IMR-90 (cell line): ENCODE data around the gene PRKN. TPM values are rescaled to one million over a fixed set of nuclear protein-coding genes. Genes with fewer than 3 reads are reported as not detected.

Source experiments
- ATAC-seq: fragments of 200-7000 bp; cut with Tn5 transposase; 2 replicates; pipeline ENCODE4 v1.9.1; 2020; ENCODE audit warnings: low read depth, mild to moderate bottlenecking, moderate library complexity
- BruUV-seq: library from RNA; stranded (reverse); fragments of 400-500 nt; replicated peaks from 2 replicates; lab custom pipeline; 2021; lab: Mats Ljungman, UMichigan
- CTCF ChIA-PET: fragments of 300-600 bp; formaldehyde crosslinking; extraction: SDS; loops from one replicate; lab custom pipeline; 2021; ENCODE audit warnings: antibody characterized with exemption; lab: Yijun Ruan, JAX
- POLR2A ChIA-PET: fragments of 300-600 bp; sonication (Branson Sonifier 250); formaldehyde crosslinking; loops from one replicate; lab custom pipeline; 2022; ENCODE audit warnings: antibody characterized with exemption; ENCODE audit not compliant: unreplicated experiment; lab: Charles Lee
- DNase-seq: peaks from one replicate; pipeline ENCODE4 v3.0.0; 2013
- H2AFZ ChIP-seq: replicated peaks from 2 replicates; pipeline ENCODE3; 2013; ENCODE audit warnings: low read length, mild to moderate bottlenecking; ENCODE audit not compliant: poor library complexity
- H2AK5ac ChIP-seq: 2 replicates; pipeline ENCODE4 v1.6.1; 2013; ENCODE audit warnings: low read depth, low read length, inconsistent platforms
- H2AK9ac ChIP-seq: replicated peaks from 2 replicates; pipeline ENCODE3; 2013; ENCODE audit warnings: mild to moderate bottlenecking, low read depth, low read length, moderate library complexity; ENCODE audit not compliant: poor library complexity
- H2BK120ac ChIP-seq: 2 replicates; pipeline ENCODE4 v1.6.1; 2013; ENCODE audit warnings: low read depth, low read length, inconsistent platforms
- H2BK15ac ChIP-seq: 3 replicates; pipeline ENCODE4 v1.6.1; 2013; ENCODE audit warnings: low read depth, low read length, inconsistent platforms
- H2BK20ac ChIP-seq: 2 replicates; pipeline ENCODE4 v1.6.1; 2013; ENCODE audit warnings: low read depth, mild to moderate bottlenecking, inconsistent platforms, low read length, moderate library complexity
- H2BK5ac ChIP-seq: 2 replicates; pipeline ENCODE4 v1.6.1; 2013; ENCODE audit warnings: mild to moderate bottlenecking, low read depth, low read length, inconsistent platforms; ENCODE audit not compliant: poor library complexity, severe bottlenecking
- H3K14ac ChIP-seq: replicated peaks from 2 replicates; pipeline ENCODE4 v1.6.1; 2013; ENCODE audit warnings: low read depth, low read length, inconsistent platforms
- H3K18ac ChIP-seq: 2 replicates; pipeline ENCODE4 v1.6.1; 2013; ENCODE audit warnings: low read depth, low read length, control low read depth
- H3K23ac ChIP-seq: 2 replicates; pipeline ENCODE4 v1.6.1; 2013; ENCODE audit warnings: low read depth, low read length, inconsistent platforms
- H3K27ac ChIP-seq: 2 replicates; pipeline ENCODE4 v1.5.1; 2013; ENCODE audit warnings: mild to moderate bottlenecking, control low read depth, low read length; ENCODE audit not compliant: insufficient read depth
- H3K27me3 ChIP-seq: 2 replicates; pipeline ENCODE4 v1.6.1; 2013; ENCODE audit warnings: low read length; ENCODE audit not compliant: control insufficient read depth, insufficient read depth
- H3K36me3 ChIP-seq: 2 replicates; pipeline ENCODE4 v1.6.1; 2013; ENCODE audit warnings: low read length, mixed read lengths; ENCODE audit not compliant: control insufficient read depth, insufficient read depth
- H3K4ac ChIP-seq: 2 replicates; pipeline ENCODE4 v1.6.1; 2013; ENCODE audit warnings: low read depth, low read length, inconsistent platforms
- H3K4me1 ChIP-seq: 2 replicates; pipeline ENCODE4 v1.6.1; 2013; ENCODE audit warnings: low read length, mixed read lengths; ENCODE audit not compliant: control insufficient read depth, insufficient read depth
- H3K4me2 ChIP-seq: 2 replicates; pipeline ENCODE4 v1.6.1; 2013; ENCODE audit warnings: low read depth, mild to moderate bottlenecking, control low read depth, low read length, moderate library complexity
- H3K4me3 ChIP-seq: 2 replicates; pipeline ENCODE4 v1.5.1; 2013; ENCODE audit warnings: low read depth, mild to moderate bottlenecking, control low read depth, low read length, moderate library complexity; ENCODE audit not compliant: insufficient read depth
- H3K56ac ChIP-seq: 2 replicates; pipeline ENCODE4 v1.6.1; 2013; ENCODE audit warnings: low read length, inconsistent platforms; ENCODE audit not compliant: insufficient read depth; ENCODE audit errors: extremely low read depth
- H3K79me1 ChIP-seq, 2 experiments: 2 replicates each; pipeline ENCODE4 v1.6.1; 2013; ENCODE audit warnings: low read length in 2 of 2, inconsistent platforms in 1 of 2, low read depth in 1 of 2
- H3K9ac ChIP-seq: 2 replicates; pipeline ENCODE4 v1.6.1; 2013; ENCODE audit warnings: low read depth, low read length, control low read depth
- H3K9me1 ChIP-seq: 2 replicates; pipeline ENCODE4 v1.6.1; 2013; ENCODE audit warnings: low read length, inconsistent platforms; ENCODE audit not compliant: insufficient read depth
- H3K9me3 ChIP-seq: 2 replicates; pipeline ENCODE4 v1.6.1; 2013; ENCODE audit warnings: low read length; ENCODE audit not compliant: control insufficient read depth, insufficient read depth
- H4K20me1 ChIP-seq: 2 replicates; pipeline ENCODE4 v1.6.1; 2013; ENCODE audit warnings: low read length, inconsistent platforms; ENCODE audit not compliant: insufficient read depth
- H4K5ac ChIP-seq: 2 replicates; pipeline ENCODE4 v1.6.1; 2013; ENCODE audit warnings: mild to moderate bottlenecking, low read depth, low read length, control low read depth
- H4K8ac ChIP-seq, 2 experiments: 2 replicates each; pipeline ENCODE4 v1.6.1; 2013; ENCODE audit warnings: low read depth in 2 of 2, low read length in 2 of 2, control low read depth in 1 of 2, inconsistent platforms in 1 of 2
- H4K91ac ChIP-seq: 2 replicates; pipeline ENCODE4 v1.6.1; 2013; ENCODE audit warnings: low read depth, low read length, inconsistent platforms; ENCODE audit not compliant: insufficient read depth
- BHLHE40 ChIP-seq: fragments of 150-350 bp; IDR thresholded peaks from 2 replicates; pipeline ENCODE4 v1.6.1; 2016; ENCODE audit warnings: mild to moderate bottlenecking, low read depth, low read length
- CEBPB ChIP-seq: IDR thresholded peaks from 2 replicates; pipeline ENCODE4 v1.6.1; 2012; ENCODE audit warnings: low read depth, low read length, improper control_type of control experiment
- CHD1 ChIP-seq: IDR thresholded peaks from 2 replicates; pipeline ENCODE4 v1.6.1; 2012; ENCODE audit warnings: low read depth, low read length, improper control_type of control experiment
- CTCF ChIP-seq: conservative IDR thresholded peaks from 2 replicates; pipeline ENCODE4 v1.5.1; 2012; ENCODE audit warnings: mild to moderate bottlenecking, low read depth, low read length, improper control_type of control experiment
- FOS ChIP-seq: fragments of 150-350 bp; IDR thresholded peaks from 2 replicates; pipeline ENCODE4 v1.6.1; 2016; ENCODE audit warnings: low read depth, low read length
- MAFK ChIP-seq: IDR thresholded peaks from 2 replicates; pipeline ENCODE4 v1.6.1; 2012; ENCODE audit warnings: low read depth, low read length, improper control_type of control experiment
- MAZ ChIP-seq: IDR thresholded peaks from 2 replicates; pipeline ENCODE4 v1.6.1; 2012; ENCODE audit warnings: low read depth, mild to moderate bottlenecking, low read length, improper control_type of control experiment, moderate library complexity, borderline replicate concordance
- MXI1 ChIP-seq: IDR thresholded peaks from 2 replicates; pipeline ENCODE4 v1.6.1; 2012; ENCODE audit warnings: low read depth, mild to moderate bottlenecking, low read length, moderate library complexity, borderline replicate concordance
- NFE2L2 ChIP-seq: fragments of 150-350 bp; IDR thresholded peaks from 2 replicates; pipeline ENCODE4 v1.6.1; 2016; ENCODE audit warnings: low read depth, mild to moderate bottlenecking, low read length
- POLR2A ChIP-seq: IDR thresholded peaks from 2 replicates; pipeline ENCODE4 v1.6.1; 2012; ENCODE audit warnings: mild to moderate bottlenecking, low read depth, low read length
- RAD21 ChIP-seq: IDR thresholded peaks from 2 replicates; pipeline ENCODE4 v1.6.1; 2012; ENCODE audit warnings: low read length, improper control_type of control experiment
- RCOR1 ChIP-seq: IDR thresholded peaks from 2 replicates; pipeline ENCODE4 v1.6.1; 2012; ENCODE audit warnings: mild to moderate bottlenecking, low read length, improper control_type of control experiment; ENCODE audit not compliant: insufficient replicate concordance
- RFX5 ChIP-seq: IDR thresholded peaks from 2 replicates; pipeline ENCODE4 v1.8.0; 2012; ENCODE audit warnings: low read depth, mild to moderate bottlenecking, low read length, moderate library complexity
- SMC3 ChIP-seq: fragments of 150-350 bp; IDR thresholded peaks from 2 replicates; pipeline ENCODE4 v1.6.1; 2016; ENCODE audit warnings: low read depth, mild to moderate bottlenecking, antibody characterized with exemption, low read length, moderate library complexity
- WGBS, 2 experiments: methylation state at CpG; one replicate each; pipeline versions ENCODE4 v1.1.5 to v1.1.7; 2013; ENCODE audit warnings: missing lambda C conversion rate in 2 of 2; ENCODE audit not compliant: insufficient read length in 1 of 2; ENCODE audit errors: extremely low coverage in 2 of 2; 5-methylcytosine and 5-hydroxymethylcytosine counted together
- dilution Hi-C: fragments of 300-500 bp; cut with HindIII; formaldehyde crosslinking; loops from one replicate; pipeline ENCODE4 v1.14.3; 2018; ENCODE audit warnings: low sequenced_read_pairs; ENCODE audit not compliant: unreplicated experiment
- in situ Hi-C: fragments of 300-500 bp; cut with MboI; formaldehyde crosslinking; loops from 3 replicates; pipeline ENCODE4 v1.14.3; 2019; ENCODE audit warnings: low sequenced_read_pairs, inconsistent platforms, mixed read lengths
- intact Hi-C: fragments of 100-400 bp; cut with micrococcal nuclease; formaldehyde crosslinking; loops from 2 replicates; pipeline ENCODE4 v1.10.0; 2022
- polyA plus RNA-seq, 3 experiments: library from polyadenylated mRNA; depleted of rRNA; stranded (reverse); fragments of >200 nt; gene quantifications; 2 replicates each; pipeline ENCODE4 v1.2.3, GENCODE V29; 2012; ENCODE audit warnings: low replicate concordance in 1 of 3
- total RNA-seq: library from RNA; depleted of rRNA; stranded (reverse); fragments of >200 nt; gene quantifications from 2 replicates; pipeline ENCODE4 v1.2.3, GENCODE V29; 2012
- TF ChIP-seq, protein P1 (sequence below): fragments of 150-350 bp; IDR thresholded peaks from 2 replicates; pipeline ENCODE4 v1.6.1; 2016; ENCODE audit warnings: low read depth, mild to moderate bottlenecking, low read length, moderate library complexity, borderline replicate concordance
- TF ChIP-seq, protein P2 (sequence below): fragments of 150-350 bp; IDR thresholded peaks from 2 replicates; pipeline ENCODE4 v1.6.1; 2017; ENCODE audit warnings: mild to moderate bottlenecking, antibody characterized with exemption, low read length, low read depth

PRKN gene
- total and polyA plus RNA-seq, 2 of the 4 experiments (the other 2 are of a cell fraction) = 0.15 to 0.18 TPM

- POLR2A ChIA-PET = no interaction called here
- Histone ChIP-seq H3K4me2 (no peak overlapping the region), H2AK5ac (no peak overlapping the region), H4K91ac (no peak overlapping the region), H3K4ac (no peak overlapping the region), H3K27ac (no peak overlapping the region), H4K20me1 (no peaks in the 10 kb centered on the region), H3K9me1 (no peaks in the 10 kb centered on the region), H3K36me3 (no peaks in the 10 kb centered on the region), H4K5ac (no peak overlapping the region), H2AFZ (no peak overlapping the region), H3K14ac (no peak overlapping the region), H3K4me1 (no peaks in the 10 kb centered on the region), H2BK15ac (no peak overlapping the region), H3K56ac (no peak overlapping the region), H4K8ac (no peak overlapping the region), H3K9me3 (peaks cover 5% of the 10 kb centered on the region), H3K27me3 (no peaks in the 10 kb centered on the region), H3K18ac (no peak overlapping the region), H2AK9ac (no peak overlapping the region), H2BK5ac (no peak overlapping the region), H2BK20ac (no peak overlapping the region), H2BK120ac (no peak overlapping the region), H3K23ac (no peak overlapping the region), H3K79me1 (no peaks in the 10 kb centered on the region), H3K9ac (no peak overlapping the region), H3K4me3 (no peak overlapping the region)
- TF ChIP-seq MXI1 (no peak), FOS (no peak), BHLHE40 (no peak), RFX5 (no peak), CEBPB (no peak), RAD21 (no peak), POLR2A (no peak), CHD1 (no peak), CTCF (no peak), SMC3 (no peak), RCOR1 (no peak), NFE2L2 (no peak), MAFK (no peak), MAZ (no peak)
- TF ChIP-seq, protein P1, sequence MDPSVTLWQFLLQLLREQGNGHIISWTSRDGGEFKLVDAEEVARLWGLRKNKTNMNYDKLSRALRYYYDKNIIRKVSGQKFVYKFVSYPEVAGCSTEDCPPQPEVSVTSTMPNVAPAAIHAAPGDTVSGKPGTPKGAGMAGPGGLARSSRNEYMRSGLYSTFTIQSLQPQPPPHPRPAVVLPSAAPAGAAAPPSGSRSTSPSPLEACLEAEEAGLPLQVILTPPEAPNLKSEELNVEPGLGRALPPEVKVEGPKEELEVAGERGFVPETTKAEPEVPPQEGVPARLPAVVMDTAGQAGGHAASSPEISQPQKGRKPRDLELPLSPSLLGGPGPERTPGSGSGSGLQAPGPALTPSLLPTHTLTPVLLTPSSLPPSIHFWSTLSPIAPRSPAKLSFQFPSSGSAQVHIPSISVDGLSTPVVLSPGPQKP = no peak
- TF ChIP-seq, protein P2, sequence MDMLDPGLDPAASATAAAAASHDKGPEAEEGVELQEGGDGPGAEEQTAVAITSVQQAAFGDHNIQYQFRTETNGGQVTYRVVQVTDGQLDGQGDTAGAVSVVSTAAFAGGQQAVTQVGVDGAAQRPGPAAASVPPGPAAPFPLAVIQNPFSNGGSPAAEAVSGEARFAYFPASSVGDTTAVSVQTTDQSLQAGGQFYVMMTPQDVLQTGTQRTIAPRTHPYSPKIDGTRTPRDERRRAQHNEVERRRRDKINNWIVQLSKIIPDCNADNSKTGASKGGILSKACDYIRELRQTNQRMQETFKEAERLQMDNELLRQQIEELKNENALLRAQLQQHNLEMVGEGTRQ = no peak
- WGBS, 2 experiments = no CpG with 5 or more reads among the region's 5 CpGs
- CTCF ChIA-PET = no interaction called here
- no TSS peak for BruUV-seq
- no peak for DNase-seq
- no peak for ATAC-seq
- dilution Hi-C loops = no loop called here
- in situ Hi-C loops = no loop called here
- intact Hi-C loops = no loop called here
Observed at GRCh38 chr6:161924516-161925116, 803.0 kb downstream of the PRKN start.
